Neural progenitor cell (in vitro differentiated cells): ENCODE results near the gene IPCEF1.

Experiments used
- EZH2 ChIP-seq: fragments of 200-600 bp; sonication (generic); IDR thresholded peaks from 2 replicates; pipeline ENCODE4 v1.6.1; 2017; ENCODE audit warnings: antibody characterized with exemption, mild to moderate bottlenecking, moderate library complexity
- EZH2phosphoT487 ChIP-seq: fragments of 200-600 bp; sonication (generic); IDR thresholded peaks from 2 replicates; pipeline ENCODE4 v1.6.1; 2017; ENCODE audit warnings: antibody characterized with exemption
- TF ChIP-seq, protein P1 (sequence below): fragments of 200-600 bp; sonication (generic); IDR thresholded peaks from 2 replicates; pipeline ENCODE4 v1.5.1; 2017; ENCODE audit warnings: antibody characterized with exemption, mild to moderate bottlenecking

DNA sequence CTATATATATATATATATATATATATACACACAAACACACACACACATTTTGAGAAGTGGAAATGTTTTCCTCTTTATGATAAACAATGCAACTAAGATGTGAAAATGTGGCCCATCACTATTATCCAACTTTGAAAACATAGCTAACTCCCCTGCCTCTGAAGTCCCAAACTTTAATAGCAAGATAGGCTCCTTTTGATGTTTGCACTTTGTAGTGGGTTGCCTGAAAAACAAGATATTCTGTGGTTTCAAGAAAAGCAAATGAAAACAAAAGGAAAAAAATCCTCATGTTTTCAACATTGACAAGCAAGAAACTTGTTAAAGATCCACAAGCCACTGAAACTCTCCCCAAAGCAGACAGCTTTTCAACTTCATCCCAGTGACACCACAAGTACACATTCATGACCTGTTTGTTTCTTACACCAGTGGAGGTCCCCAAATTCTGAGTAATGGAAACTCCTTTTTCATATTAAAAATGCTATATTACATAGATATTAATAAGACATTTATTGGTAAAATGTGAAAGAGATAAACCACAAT, 90.0 kb downstream of the IPCEF1 start:
- TF ChIP-seq, protein P1, sequence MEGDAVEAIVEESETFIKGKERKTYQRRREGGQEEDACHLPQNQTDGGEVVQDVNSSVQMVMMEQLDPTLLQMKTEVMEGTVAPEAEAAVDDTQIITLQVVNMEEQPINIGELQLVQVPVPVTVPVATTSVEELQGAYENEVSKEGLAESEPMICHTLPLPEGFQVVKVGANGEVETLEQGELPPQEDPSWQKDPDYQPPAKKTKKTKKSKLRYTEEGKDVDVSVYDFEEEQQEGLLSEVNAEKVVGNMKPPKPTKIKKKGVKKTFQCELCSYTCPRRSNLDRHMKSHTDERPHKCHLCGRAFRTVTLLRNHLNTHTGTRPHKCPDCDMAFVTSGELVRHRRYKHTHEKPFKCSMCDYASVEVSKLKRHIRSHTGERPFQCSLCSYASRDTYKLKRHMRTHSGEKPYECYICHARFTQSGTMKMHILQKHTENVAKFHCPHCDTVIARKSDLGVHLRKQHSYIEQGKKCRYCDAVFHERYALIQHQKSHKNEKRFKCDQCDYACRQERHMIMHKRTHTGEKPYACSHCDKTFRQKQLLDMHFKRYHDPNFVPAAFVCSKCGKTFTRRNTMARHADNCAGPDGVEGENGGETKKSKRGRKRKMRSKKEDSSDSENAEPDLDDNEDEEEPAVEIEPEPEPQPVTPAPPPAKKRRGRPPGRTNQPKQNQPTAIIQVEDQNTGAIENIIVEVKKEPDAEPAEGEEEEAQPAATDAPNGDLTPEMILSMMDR: no peak
- TF ChIP-seq EZH2 (no peak), EZH2phosphoT487 (no peak)
